GM19025 (cell line): ENCODE measurements around the gene OGFOD1.
"Not testable (repeated sequence)": the region's sequence is repeated elsewhere in the genome, so short reads cannot be mapped to it uniquely, and the experiment has no call there.

Experiments
- ATAC-seq: cut with Tn5 transposase; IDR thresholded peaks from one replicate; pipeline ENCODE4 v1.9.1; 2021; ENCODE audit warnings: mild to moderate bottlenecking, low read depth, moderate library complexity; ENCODE audit not compliant: unreplicated experiment

Gene OGFOD1

DNA sequence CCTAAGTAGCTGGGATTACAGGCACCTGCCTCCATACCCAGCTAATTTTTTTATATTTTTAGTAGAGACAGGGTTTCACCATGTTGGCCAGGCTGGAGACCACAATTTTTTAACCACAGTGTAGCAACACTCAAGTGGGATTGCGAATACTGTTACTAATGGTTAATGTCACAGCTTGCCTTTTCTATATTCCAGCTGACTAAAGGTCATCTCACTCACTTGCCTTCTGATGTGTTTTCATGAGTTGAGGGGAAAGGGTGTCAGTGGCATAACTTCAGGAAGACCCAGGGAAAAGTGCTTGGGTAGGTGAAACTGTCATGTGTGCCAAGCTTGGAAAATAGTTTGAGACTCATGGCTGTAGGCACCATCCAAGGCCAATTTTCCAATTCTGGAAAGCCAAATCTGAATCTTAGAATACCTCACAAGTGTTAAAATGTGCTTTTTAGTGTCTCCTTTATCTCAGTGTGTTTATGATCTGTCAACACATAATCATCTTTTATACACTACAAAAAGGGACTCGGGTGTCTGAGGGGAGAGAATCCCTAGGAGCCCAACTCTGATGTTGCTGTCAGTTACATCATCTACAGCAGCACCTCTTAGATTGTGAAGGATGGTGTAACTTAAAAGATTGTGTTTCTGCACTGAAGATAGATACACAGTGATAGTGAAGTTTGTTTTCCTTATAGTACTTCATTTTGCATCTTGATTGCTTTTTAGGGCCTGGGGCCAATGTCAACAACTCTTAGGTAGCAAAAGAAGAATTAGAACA is 27.1 kb downstream of the OGFOD1 start:
- no peak for ATAC-seq

- ATAC-seq: no peak
Measured at GRCh38 chr16:56479469-56479868, 28.1 kb downstream of the OGFOD1 start.

DNA sequence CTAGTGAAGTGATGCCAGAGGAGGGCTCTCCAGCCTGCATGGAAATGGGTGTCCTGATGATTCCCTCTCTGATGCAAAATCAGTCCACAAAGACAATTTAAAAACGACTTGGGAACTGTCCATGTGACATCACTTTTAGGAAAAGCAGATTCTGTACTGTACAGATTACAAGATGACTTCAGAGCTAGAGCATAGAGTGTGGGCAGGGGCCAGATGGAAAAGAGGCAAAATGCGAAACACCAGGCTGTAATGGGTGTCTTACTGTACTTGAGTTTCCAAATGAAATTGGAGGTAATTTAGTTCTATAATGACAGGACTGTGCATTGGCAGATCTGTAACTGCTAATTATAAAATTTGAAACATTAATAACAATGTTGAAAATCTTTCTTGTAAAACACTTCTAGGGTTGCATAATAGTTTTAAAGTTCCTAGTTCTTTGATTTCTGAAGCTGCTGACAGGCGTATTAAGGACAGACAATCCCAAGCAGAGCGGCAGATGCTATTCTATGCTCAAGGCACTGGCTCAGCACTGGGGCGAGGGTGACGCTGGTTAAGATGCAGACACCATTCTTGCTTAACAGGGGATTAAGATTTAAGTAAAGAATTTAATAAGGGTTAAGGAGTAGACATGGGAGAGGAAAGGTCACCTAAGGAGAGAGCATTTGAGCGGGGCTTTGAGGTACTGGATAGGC is 29.6 kb downstream of the OGFOD1 start:
- ATAC-seq: no peak

GRCh38 chr16:56481468-56482122 is 30.2 kb downstream of the OGFOD1 start:
- ATAC-seq: no peak

DNA sequence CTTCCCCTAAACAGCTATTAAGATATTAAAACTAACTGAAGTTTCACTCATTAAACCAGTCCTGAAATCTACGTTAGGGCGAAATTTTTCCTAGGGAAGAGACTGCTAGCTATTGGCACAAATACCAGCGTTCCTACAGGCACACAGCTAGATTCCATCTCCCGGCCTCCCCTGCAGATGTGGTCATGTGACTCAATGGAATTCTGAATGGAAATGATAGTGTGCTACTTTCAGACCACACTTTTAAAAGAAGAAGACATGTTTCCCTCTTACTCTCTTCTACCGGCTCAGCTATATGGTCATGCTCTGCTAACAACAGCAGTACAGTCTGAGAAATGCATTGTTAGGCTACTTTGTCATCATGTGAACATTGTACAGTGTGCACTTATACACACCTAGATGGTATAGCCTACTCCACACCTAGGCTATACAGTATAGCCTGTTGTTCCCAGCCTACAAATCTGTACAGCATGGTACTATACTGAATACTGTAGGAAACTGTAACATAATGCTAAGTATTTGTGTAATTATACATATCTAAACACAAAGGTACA is 31.4 kb downstream of the OGFOD1 start:
- no peak for ATAC-seq

- no peak for ATAC-seq
Measured at GRCh38 chr16:56483394-56483793, 32.0 kb downstream of the OGFOD1 start.

DNA sequence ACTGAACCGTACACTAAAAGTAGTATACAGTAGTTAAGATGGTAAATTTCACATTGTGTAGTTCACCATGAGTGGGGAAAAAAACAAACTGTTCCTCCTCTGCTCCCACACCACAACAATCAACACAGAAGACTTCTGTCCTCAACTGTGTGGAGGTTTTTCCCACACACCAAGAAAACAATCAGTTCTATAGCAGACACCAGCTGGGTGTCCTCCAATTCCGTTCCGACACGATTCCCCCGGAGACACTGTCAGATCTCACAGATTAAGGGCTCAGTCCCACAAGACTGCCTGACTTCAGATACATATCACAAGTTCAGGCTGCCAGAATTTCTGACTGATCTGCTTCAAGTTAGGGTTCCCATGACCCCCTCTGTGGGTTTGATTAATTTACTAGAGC is 36.7 kb downstream of the OGFOD1 start:
- ATAC-seq: no peak

- not testable (repeated sequence) for ATAC-seq
Measured at GRCh38 chr16:56488868-56489267, 37.5 kb downstream of the OGFOD1 start.

DNA sequence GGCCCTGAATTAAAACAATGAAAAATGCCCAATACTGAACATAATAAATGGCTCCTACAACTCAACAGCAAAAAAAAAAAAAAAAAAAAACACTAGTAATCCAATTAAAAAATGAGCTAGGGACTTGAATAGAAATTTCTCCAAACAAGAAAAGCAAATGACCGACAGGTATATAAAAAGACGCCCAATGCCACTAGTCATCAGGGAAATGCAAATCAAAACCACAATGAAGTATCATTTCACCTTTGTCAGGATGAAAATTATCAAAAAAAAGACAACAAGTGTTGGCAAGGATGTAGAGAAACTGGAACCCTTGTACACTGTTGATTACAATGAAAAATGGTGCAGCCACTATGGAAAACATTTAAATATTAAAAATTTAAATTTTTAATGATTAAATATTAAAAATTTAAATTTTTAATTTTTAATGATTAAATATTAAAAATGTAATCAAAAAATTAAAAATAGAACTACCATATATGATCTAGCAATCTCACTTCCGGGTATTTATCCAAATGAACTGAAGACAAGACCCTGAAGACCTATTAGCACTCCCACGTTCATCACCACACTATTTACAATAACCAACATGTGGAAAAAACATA is 40.4 kb downstream of the OGFOD1 start:
- ATAC-seq: no peak

DNA sequence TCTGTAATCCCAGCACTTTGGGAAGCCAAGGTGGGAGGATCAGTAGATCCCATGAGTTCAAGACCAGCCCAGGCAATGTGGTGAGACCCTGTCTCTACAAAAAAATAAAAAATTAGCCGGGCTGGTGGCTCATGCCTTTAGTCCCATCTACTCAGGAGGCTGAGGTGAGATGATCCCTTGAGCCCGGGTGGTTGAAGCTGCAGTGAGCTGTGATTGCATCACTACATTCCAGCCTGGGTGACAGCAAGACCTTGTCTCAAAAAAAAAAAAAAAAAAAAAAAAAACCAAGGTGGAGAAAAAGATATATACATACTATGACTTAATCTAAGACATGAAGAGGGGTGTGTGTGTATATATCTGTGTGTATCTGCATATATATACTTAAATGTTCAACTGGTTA is 41.8 kb downstream of the OGFOD1 start:
- ATAC-seq: no peak

GRCh38 chr16:56493815-56494214 is 42.5 kb downstream of the OGFOD1 start:
- no peak for ATAC-seq

DNA sequence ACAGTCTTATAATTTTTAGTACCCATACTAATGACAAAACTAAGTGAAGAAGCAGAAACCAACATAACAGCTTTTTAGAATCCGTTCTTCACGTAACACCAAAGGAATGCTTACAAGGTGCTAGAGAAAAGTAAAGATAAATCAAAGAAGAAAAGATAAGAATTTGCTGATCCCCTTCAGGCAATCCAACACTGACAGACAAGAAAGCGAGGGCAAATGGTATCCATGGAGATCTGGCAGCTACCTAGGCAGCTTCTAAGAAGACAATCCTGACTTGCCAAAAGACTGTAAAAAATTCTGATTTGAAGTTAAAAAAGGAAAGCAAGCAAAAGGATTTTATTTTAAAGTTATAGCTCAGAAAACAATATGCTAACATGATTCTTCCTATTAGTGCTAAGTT is 53.8 kb downstream of the OGFOD1 start:
- no peak for ATAC-seq

DNA sequence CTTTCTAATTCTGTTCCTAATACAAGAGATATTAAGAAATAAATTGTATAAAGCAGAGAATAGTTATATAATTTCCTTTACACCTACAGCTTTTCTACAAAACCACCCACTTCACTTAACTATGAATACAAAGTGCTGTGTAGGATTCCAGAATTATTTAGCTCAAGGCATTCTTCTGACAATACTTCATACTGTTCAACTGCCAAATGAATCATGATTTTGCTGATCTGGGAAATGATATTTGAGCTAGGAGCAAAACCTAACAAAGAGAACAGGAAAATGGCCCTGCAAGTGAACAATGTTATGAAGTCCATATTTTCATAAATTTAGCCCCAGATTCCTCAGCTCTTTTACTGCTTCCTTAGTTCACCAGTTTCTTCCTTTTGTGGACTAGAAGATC is 55.6 kb downstream of the OGFOD1 start:
- ATAC-seq: no peak

- no peak for ATAC-seq
Measured at GRCh38 chr16:56510544-56510943, 59.2 kb downstream of the OGFOD1 start.

DNA sequence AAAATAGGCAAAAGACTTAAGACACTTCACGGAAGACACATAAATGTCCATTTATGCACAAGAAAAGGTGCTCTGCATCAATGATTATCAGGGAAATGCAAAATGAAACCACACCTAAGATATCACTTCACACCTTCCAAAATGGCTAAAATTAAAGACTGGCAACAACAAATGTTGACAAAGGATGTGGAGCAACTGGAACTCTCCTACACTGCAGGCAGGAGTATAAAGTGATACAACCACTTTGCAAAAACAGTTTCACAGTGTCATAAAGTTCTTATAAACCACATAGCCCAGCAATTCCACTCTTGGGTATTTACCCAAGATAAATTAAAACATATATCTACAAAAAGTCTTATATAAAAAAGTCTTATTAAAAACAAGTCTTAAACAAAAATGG is 60.7 kb downstream of the OGFOD1 start:
- no peak for ATAC-seq

- ATAC-seq: no peak
Measured at GRCh38 chr16:56513091-56513490, 61.7 kb downstream of the OGFOD1 start.

DNA sequence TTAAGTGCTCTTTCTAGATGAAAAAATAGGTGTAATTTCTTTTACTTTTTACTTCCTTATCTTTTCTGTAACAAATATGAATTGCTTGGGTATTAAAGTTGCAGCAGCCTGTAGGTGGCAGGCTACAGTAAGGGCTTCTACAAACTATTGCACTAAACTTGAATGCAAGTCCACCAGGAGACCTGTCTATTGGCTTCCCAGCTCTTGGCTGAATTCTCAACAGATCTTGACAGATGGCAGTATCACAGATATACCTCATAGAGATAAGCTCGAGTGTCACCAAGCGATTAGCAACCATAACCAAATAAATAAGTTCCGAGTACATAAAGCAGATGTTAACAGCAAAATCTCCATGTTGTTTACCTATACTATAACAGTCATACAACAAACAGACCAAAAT is 62.6 kb downstream of the OGFOD1 start:
- ATAC-seq: no peak

GRCh38 chr16:56514845-56515244 is 63.5 kb downstream of the OGFOD1 start:
- ATAC-seq: no peak

DNA sequence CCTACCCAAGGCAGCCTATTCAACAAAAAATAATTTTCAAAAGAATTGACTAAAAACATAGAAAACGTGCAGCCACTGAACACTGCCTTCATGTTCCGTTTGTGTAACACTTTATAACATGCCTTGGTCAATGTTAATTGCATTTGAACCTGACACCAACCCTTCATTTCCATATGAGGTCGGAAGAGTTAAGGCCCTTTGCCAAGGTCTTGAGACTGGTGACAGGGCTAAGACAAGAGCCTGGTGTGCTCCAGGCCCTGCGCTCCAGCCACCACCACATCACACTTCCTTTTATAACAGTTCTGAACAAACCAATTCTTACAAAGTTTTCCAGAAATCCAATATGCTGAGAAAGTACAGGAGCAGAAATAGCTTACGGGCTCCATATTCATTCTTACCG is 64.3 kb downstream of the OGFOD1 start:
- no peak for ATAC-seq

- no peak for ATAC-seq
Measured at GRCh38 chr16:56517206-56517605, 65.9 kb downstream of the OGFOD1 start.

- no peak for ATAC-seq
Measured at GRCh38 chr16:56518425-56518824, 67.1 kb downstream of the OGFOD1 start.
